Mammary epithelial cell (primary cell): ENCODE measurements around the gene DTYMK.

Experiments
- CTCF ChIP-seq, 2 donors: IDR thresholded peaks in 1 of 2; conservative IDR thresholded peaks in 1 of 2; 2 replicates each; pipeline ENCODE4 v1.5.1; 2011 to 2012; ENCODE audit warnings: inconsistent platforms in 2 of 2, low read length in 2 of 2, mild to moderate bottlenecking in 2 of 2, control low read depth in 1 of 2, low read depth in 1 of 2; ENCODE audit not compliant: insufficient read depth in 1 of 2; ENCODE audit errors: extremely low read depth in 1 of 2
- EZH2 ChIP-seq: IDR thresholded peaks from 2 replicates; pipeline ENCODE4 v1.6.1; 2012; ENCODE audit warnings: low read length, inconsistent platforms, borderline replicate concordance

GRCh38 chr2:241722896-241723454 is 36.4 kb upstream of the DTYMK start:
- TF ChIP-seq CTCF (conservative IDR thresholded peaks at IDR 0.05 in 1 of 2, IDR thresholded peaks at IDR 0.05 in 1 of 2; ENCODE audit: extremely low read depth in 1 of 2, insufficient read depth in 1 of 2, low read depth in 1 of 2, low read length in 2 of 2), result no peak
- no peak for TF ChIP-seq EZH2
